ENCODE data around the gene DCST1.

DNA sequence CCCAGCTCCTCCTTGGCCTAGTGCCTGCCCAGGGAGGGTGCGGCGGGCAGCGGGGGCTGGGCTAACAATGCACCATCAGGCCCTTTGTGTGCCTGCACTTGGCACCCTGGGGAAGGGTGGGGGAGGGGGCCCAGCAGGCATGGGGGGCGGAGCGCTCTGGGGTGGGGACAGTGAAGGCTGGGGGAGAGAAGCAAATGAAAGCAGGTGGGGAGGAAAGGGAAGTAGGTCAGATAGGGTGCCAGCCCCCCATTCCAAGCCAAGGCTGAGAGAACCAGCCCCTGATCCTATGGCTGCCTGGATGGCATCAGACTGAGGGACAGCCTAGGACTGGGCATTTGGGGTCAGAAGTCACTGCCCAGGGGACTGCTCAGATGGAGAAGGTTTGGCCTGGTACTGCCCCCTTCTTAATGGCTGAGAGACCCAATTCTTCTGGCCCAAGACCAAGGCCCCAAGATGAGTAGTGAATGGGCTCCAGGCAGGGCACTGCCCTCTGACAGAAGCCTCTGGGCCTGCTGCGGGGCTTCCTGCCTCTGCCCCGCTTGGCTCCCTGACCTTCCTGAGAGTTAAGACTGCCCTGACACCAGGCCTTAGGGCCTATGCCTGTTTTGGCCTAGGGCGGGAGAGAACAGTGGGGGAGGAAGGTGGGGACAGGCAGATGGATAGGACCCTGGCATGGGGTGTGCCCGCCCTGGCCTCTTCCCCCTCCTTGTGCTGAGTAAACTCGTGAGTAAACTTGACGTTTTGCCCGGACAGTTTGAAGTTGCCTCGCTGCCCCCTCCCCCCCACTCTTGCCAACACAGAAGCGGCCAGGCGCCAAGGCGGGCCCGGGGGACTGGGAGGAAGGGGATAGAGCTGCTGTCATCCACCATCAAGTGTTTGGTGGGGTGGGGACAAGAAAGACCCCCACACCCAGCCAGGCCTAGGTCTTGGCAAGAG is 28.3 kb upstream of the DCST1 start:
- TF ChIP-seq SPI1 (IDR thresholded peaks at IDR 0.05; ENCODE audit: low read depth, low read length) (no peak), POLR2AphosphoS5 (IDR thresholded peaks at IDR 0.05; ENCODE audit: low read depth, low read length) (no peak), POU2F2 (IDR thresholded peaks at IDR 0.05; ENCODE audit: low read depth, low read length) (no peak), POLR2A (IDR thresholded peaks at IDR 0.05; ENCODE audit: low read depth, low read length) (no peak)

All from GM12891 (cell line).